Measurements from ENCODE around the gene PDX1.
"Not testable (repeated sequence)": the region's sequence is repeated elsewhere in the genome, so short reads cannot be mapped to it uniquely, and the experiment has no call there.

Gene PDX1

GRCh38 chr13:27956576-27957300 is 36.9 kb downstream of the PDX1 start:
- DNase-seq (no peak), ATAC-seq (no peak)

DNA sequence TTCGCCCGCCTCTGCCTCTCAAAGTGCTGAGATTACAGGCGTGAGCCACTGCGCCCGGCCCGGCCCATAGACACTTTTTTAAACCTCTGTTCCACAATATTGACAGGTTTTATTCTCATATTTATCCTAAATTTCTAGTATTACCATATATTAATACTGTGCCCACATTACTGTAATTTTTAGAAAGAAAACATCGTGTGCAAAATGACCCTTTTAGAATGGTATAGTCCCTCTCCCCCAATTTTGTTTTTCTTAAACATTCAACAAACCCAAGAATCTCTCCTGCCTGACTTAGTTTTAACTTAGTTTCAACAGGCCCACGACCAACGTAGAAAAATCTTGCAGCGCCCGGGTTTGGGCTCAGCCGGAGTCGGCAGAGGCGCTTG is 40.2 kb downstream of the PDX1 start:
- DNase-seq (no peak), ATAC-seq (no peak)

DNA sequence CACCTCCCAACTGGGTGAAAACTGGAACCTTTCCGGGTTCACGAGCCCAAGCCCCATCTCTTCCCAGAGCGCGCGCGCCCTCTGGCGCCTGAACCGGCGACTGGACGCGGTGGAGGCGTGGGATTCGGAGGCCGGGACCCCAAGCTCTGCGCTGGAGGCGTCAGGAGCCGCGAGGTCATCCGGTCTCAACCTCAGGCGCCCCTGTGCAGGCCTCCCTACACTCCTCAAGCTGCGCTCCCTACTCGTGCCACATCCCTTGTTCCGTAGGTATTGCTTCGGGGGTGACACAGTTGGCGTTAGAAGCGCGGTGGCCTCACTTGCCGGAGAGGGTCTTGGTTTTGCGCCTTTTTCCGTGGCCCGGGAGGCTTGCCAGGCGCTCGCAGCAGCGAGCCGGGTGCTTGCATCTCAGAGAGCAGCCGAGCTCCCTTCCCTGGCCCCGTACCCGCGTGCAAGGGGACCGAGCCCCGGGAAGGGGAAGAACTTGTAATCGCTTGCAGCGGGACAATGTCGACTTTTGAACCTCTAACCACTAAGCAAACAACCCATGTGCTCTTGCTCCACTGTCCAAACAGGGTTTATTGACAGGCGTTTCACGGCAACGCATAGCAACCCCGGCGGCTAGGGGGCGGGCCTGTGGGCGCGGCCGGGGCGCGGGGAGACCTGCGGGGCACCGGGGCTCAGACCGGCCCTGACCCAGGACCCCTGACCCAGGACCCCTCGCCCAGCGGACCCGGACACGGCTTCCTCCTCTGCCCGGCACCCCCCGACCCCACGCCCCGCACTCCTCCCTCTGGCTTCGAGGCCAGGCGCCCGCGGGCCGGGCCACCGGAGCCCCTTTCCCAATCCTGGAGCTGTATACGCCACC is 40.8 kb downstream of the PDX1 start:
- ATAC-seq: peak; percentile 26
- peak; percentile 65 for DNase-seq

- no peak for DNase-seq
- ATAC-seq: no peak
Observed at GRCh38 chr13:27961227-27962085, 41.7 kb downstream of the PDX1 start.

DNA sequence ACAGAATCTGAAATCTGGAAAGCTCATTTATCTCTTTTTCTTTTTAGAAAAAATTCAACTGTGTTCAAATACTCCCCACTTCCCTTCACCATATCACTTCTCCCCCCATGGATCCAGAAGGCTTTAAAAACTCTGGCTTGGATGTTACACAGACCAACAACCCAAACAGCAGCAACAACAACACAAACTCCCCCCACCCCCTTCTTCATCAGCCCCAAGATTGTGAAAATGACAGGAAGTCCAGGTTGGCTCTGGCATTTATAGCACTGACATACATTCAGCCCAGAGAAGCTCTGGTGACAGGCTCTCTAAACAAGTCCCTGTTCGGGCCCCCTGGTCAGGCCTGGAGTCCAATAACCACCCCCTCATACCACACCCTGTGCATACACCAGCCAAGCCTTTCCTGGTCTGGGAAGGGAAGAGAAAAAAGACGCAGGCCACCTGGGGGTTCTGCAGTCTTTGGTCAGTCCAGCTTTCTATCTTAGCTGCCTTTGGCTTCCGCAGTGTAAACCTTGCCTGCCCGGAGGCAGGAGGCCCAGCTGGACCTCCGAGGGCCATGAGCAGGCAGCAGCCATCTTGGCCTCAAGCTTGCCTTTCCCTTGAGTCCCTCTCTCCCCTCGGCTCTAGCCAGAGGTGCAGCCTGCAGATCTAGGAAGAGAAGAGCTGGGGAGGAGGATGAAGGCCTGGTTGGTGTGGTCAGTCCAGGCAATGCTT is 42.5 kb downstream of the PDX1 start:
- no peak for ATAC-seq
- no peak for DNase-seq

DNA sequence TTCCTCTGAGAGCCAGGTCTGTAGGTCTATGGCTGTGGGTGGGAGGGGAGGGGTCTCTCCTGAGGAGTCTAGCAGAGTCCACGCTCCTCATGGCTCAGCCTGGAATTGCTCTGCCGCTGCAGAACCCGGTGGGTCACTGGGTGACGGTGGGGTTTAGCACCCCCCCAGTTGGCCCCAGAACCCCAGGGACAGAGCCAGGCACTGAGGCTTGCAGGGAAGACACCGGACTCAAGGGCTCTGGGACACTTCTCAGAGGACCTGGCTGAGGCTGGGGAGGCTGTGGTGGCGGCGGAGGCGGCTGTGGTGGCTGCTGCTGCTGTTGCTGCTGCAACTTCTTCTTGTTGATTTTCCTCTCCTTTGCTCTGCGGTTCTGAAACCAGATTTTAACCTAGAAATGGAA is 43.2 kb downstream of the PDX1 start:
- ATAC-seq (no peak), DNase-seq (no peak)

DNA sequence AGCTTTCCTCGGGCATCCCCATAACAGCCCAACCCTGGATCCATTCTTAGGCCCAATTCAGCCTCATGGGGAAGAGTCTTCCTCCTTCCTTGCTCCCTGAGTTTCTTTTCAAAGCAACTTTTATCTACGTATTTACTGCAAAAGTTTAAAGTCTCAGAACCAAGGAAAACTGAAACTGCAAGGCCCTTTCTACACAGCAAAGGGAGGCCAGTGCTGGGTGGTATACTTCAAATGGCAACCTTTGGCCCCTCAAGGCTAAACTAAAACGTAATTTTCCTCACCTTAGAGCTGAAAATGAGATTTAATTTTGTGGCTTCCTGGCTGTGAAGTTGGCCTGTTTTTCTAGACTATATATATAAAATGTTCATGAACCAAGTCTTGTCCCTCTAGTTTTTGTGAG is 43.7 kb downstream of the PDX1 start:
- ATAC-seq (no peak), DNase-seq (no peak)

DNA sequence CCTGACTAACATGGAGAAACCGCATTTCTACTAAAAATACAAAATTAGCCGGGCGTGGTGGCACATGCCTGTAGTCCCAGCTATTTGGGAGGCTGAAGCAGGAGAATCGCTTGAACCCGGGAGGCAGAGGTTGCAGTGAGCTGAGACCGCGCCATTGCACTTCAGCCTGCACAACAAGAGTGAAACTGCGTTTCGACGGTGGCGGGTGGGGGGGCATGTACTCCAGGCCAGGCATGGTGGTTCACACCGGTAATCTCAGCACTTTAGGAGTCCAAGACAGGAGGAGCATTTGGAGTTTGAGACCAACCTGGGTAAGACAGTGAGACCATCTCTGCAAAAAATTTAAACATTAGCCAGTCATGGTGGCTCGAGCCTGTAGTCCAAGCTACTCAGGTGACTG is 44.4 kb downstream of the PDX1 start:
- not testable (repeated sequence) for ATAC-seq

GRCh38 chr13:27964741-27965323 is 45.0 kb downstream of the PDX1 start:
- ATAC-seq (no peak), DNase-seq (no peak)

More for the DNA sequence above, 44.4 kb downstream of the PDX1 start:
- not testable (repeated sequence) for DNase-seq

DNA sequence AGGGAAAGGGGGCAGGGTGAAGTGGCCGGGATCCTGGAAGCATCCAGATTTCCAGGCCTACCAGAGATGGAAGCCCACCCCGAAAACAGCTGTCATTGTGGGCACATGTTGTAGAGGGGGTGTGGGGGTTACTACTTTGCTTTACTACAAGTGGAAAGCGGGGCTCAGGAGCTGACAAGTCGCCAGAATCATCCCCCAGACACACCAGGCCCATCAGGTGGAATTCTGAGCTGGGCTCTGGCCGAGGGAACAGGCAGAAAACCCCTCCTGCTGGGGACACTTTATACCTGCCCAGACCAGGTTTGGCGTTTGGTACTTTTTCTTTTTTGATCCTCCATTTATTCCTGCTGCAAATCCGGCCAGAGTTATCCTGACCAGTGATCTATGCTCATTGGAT is 45.5 kb downstream of the PDX1 start:
- ATAC-seq (no peak), DNase-seq (no peak)

DNA sequence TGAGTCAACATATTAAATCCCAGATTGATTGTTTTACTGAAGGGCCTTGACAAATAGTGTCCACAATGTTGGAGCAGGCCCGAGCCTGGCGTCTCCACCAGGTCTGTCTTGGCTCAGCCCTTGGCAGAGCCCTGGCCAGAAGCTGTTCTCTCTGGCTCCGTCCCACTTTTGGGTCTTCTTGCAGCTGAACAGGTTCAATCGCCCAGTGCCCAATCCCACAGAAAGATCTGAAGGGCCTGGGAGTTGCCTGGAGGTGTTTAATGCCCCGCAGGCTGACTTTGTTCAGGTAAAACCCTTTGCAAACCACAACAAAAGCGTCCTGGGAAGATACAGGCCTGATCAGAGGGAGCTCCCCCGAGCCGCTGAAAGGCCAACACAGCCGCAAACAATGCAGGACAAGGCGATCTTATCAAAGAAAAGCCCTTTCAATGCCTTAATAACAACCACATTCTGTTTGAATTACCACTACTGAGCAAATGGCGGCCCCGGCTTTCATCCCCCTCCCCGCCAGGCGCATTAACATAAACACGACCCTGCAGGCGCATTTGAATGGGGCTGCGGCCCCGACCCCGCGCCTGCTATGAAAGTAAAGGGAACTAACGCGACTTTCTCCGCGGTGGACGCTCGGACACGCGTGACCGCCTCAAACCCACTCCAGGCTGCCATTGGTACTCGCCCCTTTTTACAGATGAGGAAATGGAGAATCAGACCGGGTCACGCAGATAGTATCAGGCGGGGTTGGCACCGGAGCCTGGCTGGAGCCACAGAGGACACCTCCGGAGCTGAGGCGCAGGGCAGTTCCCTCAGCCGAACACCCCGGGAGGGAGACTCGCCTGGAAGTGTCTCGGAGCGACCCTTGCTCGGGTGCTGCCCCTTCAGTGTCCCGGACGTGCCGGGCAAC is 46.2 kb downstream of the PDX1 start:
- ATAC-seq (no peak), DNase-seq (no peak)

DNA sequence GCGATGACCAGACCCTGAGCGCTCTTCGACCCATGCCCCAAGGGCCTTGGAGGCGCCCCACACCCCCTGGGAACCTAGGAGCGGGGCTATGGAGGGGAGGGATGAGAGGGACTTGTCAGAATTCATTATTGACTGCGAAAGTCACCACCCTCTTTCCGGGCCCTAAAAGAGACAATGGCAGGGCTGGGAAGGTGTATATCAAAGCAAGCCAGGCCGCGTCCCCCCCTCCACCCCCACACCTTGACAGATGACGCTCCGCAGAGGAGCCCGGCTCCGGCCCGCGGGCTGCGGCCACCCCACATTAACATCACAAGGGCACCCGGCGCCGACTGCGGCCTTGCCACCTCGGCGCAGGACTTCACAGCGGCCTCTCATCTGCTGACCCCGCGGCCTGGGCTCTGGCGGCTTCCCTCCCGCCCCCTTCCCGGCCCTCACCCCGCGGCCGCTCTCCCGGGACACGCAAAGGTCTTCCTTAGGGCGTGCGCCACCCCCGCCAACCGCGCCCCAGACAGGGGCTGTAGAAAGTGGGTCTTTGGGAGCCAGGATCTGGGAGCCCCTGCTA is 46.9 kb downstream of the PDX1 start:
- ATAC-seq (no peak), DNase-seq (no peak)

DNA sequence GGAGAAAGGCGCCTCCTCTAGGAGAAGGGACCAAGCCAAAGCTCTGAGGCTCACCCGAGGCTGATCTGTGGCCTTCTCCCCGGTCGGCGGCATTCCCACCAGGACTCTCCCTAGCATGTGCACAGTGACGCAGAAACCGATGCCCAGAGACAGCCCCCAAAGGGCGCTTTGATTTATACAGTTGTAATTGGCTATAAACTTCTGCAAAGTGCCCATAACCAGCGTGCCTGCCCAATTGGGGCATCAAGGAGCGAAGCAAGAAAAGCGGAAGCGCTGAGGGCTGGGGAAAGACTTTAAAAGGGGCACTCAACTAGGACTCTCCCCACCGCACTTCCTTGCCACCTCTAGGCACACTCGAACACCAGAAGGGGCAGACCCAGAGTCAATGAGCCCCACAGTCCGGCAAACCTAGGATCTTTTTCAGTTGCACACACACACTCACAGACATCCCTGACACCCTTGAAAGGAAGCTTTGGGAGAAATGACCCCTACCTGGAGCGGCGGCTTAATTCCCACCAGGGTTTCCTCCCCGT is 47.5 kb downstream of the PDX1 start:
- no peak for ATAC-seq

GRCh38 chr13:27967736-27968315 is 48.0 kb downstream of the PDX1 start:
- ATAC-seq (no peak), DNase-seq (no peak)

More for the DNA sequence above, 47.5 kb downstream of the PDX1 start:
- no peak for DNase-seq

DNA sequence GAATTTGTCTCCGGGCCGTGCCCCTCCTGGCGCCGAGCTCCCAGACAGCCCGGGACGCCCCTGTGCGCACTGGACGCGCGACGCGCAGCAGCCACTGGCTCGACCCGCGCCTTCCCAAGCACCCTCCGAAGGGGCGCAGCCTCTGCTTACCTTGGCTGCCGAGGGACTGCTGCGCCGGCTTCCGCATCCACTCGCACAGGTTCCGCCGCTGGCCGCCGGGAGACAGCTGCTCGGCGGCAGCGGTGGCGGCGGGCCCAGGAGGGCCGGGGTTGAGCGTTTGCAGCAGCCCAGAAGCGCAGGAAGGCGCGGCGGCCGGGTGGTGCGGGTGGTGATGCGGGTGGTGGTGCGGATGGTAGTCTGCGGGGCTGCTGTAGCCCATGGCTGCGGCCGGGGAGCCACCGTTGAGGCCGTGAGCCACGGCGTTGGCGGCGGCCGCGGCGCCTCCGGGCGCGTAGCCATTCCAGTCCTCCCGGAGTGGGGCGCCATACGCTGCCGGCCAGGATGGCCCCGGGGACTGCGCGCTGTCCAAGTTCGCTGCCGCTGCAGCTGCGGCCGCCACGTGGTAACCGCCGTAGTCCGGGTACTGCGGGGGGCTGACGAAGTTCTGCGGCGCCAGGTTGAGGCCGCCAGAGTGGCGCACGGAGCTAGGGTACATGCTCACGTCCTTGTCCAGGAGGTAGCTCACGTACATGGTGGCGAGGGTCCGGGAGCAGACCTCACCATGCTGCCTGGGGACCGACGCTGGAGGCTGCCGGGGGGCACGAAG is 48.7 kb downstream of the PDX1 start:
- no peak for DNase-seq
- ATAC-seq: no peak

DNA sequence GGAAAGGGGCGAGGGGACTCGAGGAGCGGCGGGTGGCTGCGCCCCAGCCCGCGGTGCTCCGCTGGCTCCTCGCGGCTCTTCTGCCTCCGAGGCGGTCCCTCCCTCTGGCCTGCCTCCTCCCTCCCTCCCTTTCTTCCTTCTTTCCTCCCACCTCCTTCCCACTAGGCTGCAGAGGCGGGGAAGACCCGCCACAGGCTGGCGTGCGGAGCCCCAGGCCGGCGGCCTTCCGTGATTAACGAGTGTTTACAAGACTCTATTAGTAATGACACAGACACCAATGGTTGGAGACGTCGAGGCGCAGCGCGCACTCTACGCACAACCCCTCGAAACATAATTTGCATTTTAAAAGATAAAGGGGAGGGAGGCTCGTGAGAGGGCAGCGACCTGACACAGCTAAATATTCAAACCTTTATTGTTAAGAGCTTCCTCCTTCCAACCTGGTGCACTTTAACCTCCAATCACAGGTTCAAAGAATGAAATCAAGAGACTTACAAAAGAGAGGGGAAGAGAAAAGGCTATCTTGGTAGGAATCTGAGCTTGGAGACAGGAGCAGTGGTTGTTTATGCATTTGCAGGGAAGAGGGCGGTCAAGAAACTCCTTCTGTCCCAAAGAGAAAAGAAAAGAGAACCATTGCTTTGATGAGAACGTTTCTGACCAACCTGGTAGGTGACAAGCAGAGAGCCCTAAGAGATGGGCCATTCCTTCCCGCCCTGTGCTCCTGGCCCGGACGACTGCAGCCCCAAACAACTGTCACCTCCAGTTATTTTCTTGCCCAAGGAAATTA is 49.5 kb downstream of the PDX1 start, which contains the start of gene CDX2:
CDX2 (minus strand) TSS at position 234 of the 784 bp plus-strand sequence. CDS start 309 bp downstream, outside the sequence.
- no peak for ATAC-seq
- no peak for DNase-seq

DNA sequence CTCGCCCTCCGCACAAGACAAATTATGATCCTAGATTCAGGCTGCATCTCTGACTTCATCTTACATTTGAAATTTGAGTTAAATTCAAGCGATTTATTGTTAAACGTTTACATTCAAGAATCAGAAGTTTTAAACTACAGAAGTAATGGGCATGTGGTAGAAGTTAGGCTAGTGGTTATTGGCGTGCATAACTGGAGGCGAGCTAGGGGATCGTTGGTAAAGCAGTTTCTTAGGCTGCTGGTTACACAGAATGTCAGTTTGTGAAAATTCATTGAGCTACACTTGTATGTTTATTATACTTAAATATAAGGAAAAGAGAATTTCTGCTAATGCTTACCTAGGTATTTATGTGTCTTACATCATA is 50.0 kb downstream of the PDX1 start:
- no peak for ATAC-seq
- DNase-seq: no peak

Measured in stimulated activated naive CD8-positive, alpha-beta T cell treated with anti-CD3 and anti-CD28 coated beads, Interleukin-15, Interleukin-2, amounts not matched to agents 100 U/mL and 50 U/mL, for 24 hours (primary cell).